Lower leg skin (tissue), 4 donors: ENCODE results near the gene CIDEB. TPM values are rescaled to one million over a fixed set of nuclear protein-coding genes. Genes with fewer than 3 reads are reported as not detected.

Experiments
- DNase-seq, 2 donors: peaks; one replicate each; pipeline ENCODE4 v3.0.0-alpha.2; 2019; ENCODE audit warnings: low spot score in 2 of 2
- H3K4me3 ChIP-seq: fragments of 200-600 bp; sonication (generic); 2 replicates; pipeline ENCODE4 v1.5.1; 2017; ENCODE audit warnings: mild to moderate bottlenecking, low read depth; ENCODE audit not compliant: poor library complexity, severe bottlenecking
- CTCF ChIP-seq, 3 donors: fragments of 450-650 bp; IDR thresholded peaks; one replicate each; pipeline ENCODE4 v1.5.1; 2016; ENCODE audit warnings: antibody characterized with exemption in 3 of 3, mild to moderate bottlenecking in 3 of 3, moderate library complexity in 2 of 3
- POLR2A ChIP-seq, 2 donors: fragments of 450-650 bp; IDR thresholded peaks; one replicate each; pipeline ENCODE4 v1.6.1; 2016 to 2017; ENCODE audit warnings: antibody characterized with exemption in 2 of 2, mild to moderate bottlenecking in 1 of 2, moderate library complexity in 1 of 2
- WGBS, 2 donors: methylation state at CpG; one replicate each; pipeline ENCODE4 v1.1.5; 2018; 5-methylcytosine and 5-hydroxymethylcytosine counted together
- intact Hi-C: fragments of 100-400 bp; cut with DNase I; formaldehyde crosslinking; loops from one replicate; pipeline ENCODE4 v1.15.0; 2023; ENCODE audit warnings: low total_unique reads
- total RNA-seq, 4 donors: library from RNA; depleted of rRNA; stranded (reverse); fragments of >200 nt; gene quantifications; one replicate each; pipeline ENCODE4 v1.1.0, GENCODE V29; 2016

The CIDEB gene
- total RNA-seq, 4 donors from 2014 or later = 10.6 to 29.8 (median 25.1) TPM

GRCh38 chr14:24340606-24341005, 32.8 kb upstream of the CIDEB start:
- no peak for TF ChIP-seq CTCF (IDR thresholded peaks at IDR 0.05)
- no peak for TF ChIP-seq POLR2A (IDR thresholded peaks at IDR 0.05)
- intact Hi-C loops = no loop called here
- WGBS, 2 donors = 54 to 93% methylated on average over 1 of the region's 1 CpG
- DNase-seq = no peak
- no peak overlapping the region for H3K4me3 ChIP-seq

- intact Hi-C loops = no loop called here
- TF ChIP-seq CTCF (IDR thresholded peaks at IDR 0.05) (no peak), POLR2A (IDR thresholded peaks at IDR 0.05) (no peak)
- whole genome bisulfite sequencing, 2 donors = 11 to 16% methylated on average over 17 to 32 of the region's 51 CpGs
- DNase-seq = peak in 1 of 2 donors; percentile 90
- peak within 1 kb of the TSS; percentile 48 for H3K4me3 ChIP-seq
Measured at GRCh38 chr14:24339284-24340151, 31.7 kb upstream of the CIDEB start, which contains the start of gene RIPK3. RIPK3 (minus strand) TSS chr14:24339991; CDS start chr14:24339826, 165 bp downstream.

- TF ChIP-seq CTCF (IDR thresholded peaks at IDR 0.05) = no peak
- TF ChIP-seq POLR2A (IDR thresholded peaks at IDR 0.05) = no peak
- 69 to 80% methylated on average over 11 to 14 of the region's 14 CpGs for WGBS, 2 donors
- intact Hi-C loops = no loop called here
- no peak for DNase-seq
- H3K4me3 ChIP-seq = no peak overlapping the region
Measured at GRCh38 chr14:24338843-24339242, 31.1 kb upstream of the CIDEB start.

GRCh38 chr14:24337824-24338175, 30.0 kb upstream of the CIDEB start:
- no peak for DNase-seq
- no peak overlapping the region for H3K4me3 ChIP-seq
- WGBS, 2 donors = 93 to 94% methylated on average over 8 of the region's 8 CpGs

GRCh38 chr14:24337144-24337823, 29.5 kb upstream of the CIDEB start:
- no peak overlapping the region for H3K4me3 ChIP-seq
- 82% methylated on average over 7 of the region's 7 CpGs for WGBS, 2 donors
- TF ChIP-seq POLR2A (IDR thresholded peaks at IDR 0.05) (no peak), CTCF (IDR thresholded peaks at IDR 0.05) (no peak)
- no peak for DNase-seq
- intact Hi-C loops = no loop called here

More at GRCh38 chr14:24337824-24338175, 30.0 kb upstream of the CIDEB start:
- intact Hi-C loops = no loop called here
- TF ChIP-seq CTCF (IDR thresholded peaks at IDR 0.05) (no peak), POLR2A (IDR thresholded peaks at IDR 0.05) (no peak)
